ENCODE measurements around the gene CLSTN1. TPM values are rescaled to one million over a fixed set of nuclear protein-coding genes. Genes with fewer than 3 reads are reported as not detected.

Gene CLSTN1
- total and polyA plus RNA-seq, 8 donors, result 73.1 to 120 (median 107) TPM

DNA sequence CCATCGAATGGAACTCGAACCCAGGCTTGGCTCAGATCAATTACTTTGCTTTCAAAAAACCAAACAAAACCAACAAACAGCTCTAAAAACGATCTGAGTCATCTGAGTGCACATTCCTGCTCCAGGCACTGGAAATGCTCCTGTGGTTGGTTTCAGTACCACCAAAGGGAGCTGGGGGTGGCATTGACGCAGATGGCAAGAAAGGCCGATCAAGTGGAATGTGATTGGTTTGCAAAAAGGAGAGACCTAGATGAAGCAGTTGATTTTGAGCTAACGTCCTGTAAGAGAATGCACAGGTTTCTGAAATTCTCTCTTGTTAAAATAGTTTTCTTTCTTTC is 132.7 kb downstream of the CLSTN1 start:
- Histone ChIP-seq H3K36me3 (peaks cover 0 to 23% of the 10 kb centered on the region in 2 donors), H3K4me1 (peaks cover 20 to 56% of the 10 kb centered on the region in 2 donors), H3K9me3 (no peaks in the 10 kb centered on the region), H3K27ac (no peak overlapping the region), H3K4me3 (no peak overlapping the region), H3K27me3 (no peaks in the 10 kb centered on the region)
- ATAC-seq, result no peak
- no peak for DNase-seq
- intact Hi-C loops (cut with DNase I), result no loop called here
- TF ChIP-seq, protein P1, sequence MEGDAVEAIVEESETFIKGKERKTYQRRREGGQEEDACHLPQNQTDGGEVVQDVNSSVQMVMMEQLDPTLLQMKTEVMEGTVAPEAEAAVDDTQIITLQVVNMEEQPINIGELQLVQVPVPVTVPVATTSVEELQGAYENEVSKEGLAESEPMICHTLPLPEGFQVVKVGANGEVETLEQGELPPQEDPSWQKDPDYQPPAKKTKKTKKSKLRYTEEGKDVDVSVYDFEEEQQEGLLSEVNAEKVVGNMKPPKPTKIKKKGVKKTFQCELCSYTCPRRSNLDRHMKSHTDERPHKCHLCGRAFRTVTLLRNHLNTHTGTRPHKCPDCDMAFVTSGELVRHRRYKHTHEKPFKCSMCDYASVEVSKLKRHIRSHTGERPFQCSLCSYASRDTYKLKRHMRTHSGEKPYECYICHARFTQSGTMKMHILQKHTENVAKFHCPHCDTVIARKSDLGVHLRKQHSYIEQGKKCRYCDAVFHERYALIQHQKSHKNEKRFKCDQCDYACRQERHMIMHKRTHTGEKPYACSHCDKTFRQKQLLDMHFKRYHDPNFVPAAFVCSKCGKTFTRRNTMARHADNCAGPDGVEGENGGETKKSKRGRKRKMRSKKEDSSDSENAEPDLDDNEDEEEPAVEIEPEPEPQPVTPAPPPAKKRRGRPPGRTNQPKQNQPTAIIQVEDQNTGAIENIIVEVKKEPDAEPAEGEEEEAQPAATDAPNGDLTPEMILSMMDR (IDR thresholded peaks at IDR 0.05), result no peak

DNA sequence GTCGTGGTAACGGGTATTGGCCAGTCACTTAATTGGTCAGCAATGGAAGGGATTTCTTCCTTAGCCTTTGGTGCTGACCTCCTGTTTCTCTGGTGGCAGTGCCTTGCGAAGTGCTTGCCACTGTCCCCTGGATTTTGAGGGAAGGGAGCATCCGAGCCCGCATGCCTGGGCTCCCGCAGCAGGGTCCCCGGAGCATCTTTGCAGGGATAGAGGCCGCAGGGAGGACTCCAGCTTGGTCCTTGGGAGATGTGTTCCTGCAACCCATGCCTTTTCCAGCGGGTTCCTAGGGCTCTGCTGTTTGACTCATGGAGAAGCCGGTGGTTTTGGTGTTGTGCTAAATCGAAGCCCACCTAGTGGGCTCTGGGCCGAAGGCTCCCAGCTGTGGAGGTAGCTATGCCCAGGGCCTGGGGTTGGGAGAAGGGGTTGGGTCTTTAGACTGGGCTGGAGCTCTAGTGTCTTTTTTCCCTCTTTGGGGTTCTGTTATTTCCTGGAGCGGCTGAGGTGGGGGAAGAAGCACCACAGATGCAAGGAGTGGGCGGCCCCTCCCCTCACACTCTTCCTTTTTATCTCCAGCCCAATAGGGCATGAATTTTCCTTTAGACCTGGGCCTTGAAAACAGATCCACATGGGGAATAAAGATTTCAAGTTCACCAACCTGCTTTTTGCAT is 133.2 kb downstream of the CLSTN1 start:
- Histone ChIP-seq H3K9me3 (no peaks in the 10 kb centered on the region), H3K27ac (no peak overlapping the region), H3K4me1 (peaks cover 20 to 61% of the 10 kb centered on the region in 2 donors), H3K4me3 (peak overlapping the region in 1 of 2 donors; percentile 59), H3K27me3 (no peaks in the 10 kb centered on the region), H3K36me3 (peaks cover 0 to 23% of the 10 kb centered on the region in 2 donors)
- no peak for ATAC-seq
- TF ChIP-seq, protein P1 (IDR thresholded peaks at IDR 0.05), result no peak
- intact Hi-C loops (cut with DNase I), result no loop called here
- peak in 1 of 4 donors; percentile 32 for DNase-seq

DNA sequence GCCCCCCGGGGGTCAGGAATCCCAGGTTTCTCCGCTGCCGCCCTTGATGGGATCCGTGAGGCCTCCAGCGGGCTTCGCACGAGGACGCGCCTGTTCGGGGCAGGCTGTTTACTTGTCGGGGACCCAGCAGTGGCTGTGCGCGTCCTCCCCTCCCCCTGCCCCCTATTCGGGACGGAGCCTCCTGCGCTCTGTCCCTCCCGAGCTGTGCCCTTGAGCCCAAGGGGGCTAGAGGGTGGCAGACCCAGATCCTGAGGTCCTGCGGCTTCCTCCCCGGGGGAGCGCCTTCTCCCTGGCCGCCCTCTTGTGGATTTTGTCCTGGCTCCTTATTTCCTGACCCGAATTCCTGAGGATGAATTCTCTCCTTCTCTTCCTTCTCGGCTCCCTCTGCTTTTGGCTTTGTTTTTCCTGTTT is 133.8 kb downstream of the CLSTN1 start:
- Histone ChIP-seq H3K27ac (peak overlapping the region in 1 of 2 donors; percentile 23), H3K36me3 (peaks cover 0 to 23% of the 10 kb centered on the region in 2 donors), H3K27me3 (no peaks in the 10 kb centered on the region), H3K9me3 (no peaks in the 10 kb centered on the region), H3K4me3 (peak overlapping the region; percentile 46 to 59), H3K4me1 (peaks cover 20 to 67% of the 10 kb centered on the region in 2 donors)
- intact Hi-C loops (cut with DNase I), result no loop called here
- TF ChIP-seq, protein P1 (IDR thresholded peaks at IDR 0.05), result no peak
- DNase-seq, result peak in 3 of 4 donors; percentile 37 to 83 (median 38)
- peak; percentile 7 for ATAC-seq

DNA sequence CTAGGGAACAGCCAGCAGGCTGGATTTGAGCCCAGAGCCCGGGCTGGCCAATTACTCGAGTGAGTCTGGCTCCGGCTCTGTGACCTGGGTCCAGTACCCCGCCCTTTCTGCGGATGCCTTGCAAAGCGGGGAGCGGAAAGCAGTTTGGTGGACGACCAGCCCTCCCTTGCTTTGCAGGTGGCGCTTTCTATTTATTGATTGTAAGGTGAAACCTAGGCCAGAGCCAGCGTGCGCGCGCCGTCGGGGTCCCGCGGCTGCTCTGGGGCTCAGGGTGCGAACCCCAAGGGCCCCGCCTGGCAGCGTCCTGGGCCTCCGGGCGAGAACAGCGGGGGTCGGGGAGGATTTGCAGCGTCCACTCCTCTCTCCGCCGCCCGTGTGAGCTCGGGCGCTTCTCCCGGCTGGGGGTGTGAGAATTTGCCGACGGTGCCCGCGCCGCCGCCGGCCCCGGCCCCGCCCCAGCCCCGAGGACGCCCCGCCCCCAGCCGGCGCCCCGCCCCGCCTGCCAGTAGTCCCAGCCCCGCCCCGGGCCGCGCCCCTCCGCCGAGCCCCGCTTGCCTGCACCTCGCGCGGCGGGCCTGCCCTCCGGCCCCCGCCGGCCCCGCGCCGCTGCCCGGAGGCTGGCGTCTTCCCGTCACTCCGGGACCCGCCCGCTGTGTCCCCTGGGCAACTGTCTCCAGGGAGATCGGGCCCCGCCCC is 134.6 kb downstream of the CLSTN1 start:
- Histone ChIP-seq H3K4me3 (peak overlapping the region; percentile 46 to 59), H3K4me1 (peaks cover 20 to 70% of the 10 kb centered on the region in 2 donors), H3K9me3 (no peaks in the 10 kb centered on the region), H3K36me3 (peaks cover 0 to 23% of the 10 kb centered on the region in 2 donors), H3K27ac (peak overlapping the region in 1 of 2 donors; percentile 23), H3K27me3 (no peaks in the 10 kb centered on the region)
- ATAC-seq (peak; percentile 88), DNase-seq (peak in 3 of 4 donors; percentile 58 to 97 (median 88))
- intact Hi-C loops (cut with DNase I), result no loop called here
- TF ChIP-seq, protein P1 (IDR thresholded peaks at IDR 0.05), result no peak

DNA sequence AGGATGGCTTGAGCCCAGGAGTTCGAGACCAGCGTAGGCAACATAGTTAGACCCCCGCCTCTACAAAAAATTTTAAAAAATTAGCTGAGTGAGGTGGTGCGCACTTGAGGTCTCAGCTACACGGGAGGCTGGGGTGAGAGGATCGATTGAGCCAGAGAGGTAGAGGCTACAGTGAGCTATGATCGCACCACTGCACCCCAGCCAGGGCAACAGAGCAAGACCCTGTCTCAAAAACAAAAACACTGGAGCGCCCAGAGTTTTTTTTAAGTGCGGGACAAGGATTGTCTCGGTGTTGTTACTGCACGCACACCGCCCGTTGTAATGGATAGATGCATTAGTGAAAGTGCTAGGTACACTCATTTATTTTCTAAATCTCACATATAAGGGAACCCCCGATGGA is 135.2 kb downstream of the CLSTN1 start:
- no peak overlapping the region for H3K27ac ChIP-seq
- ATAC-seq (no peak), DNase-seq (no peak)
- H3K9me3 ChIP-seq, result no peaks in the 10 kb centered on the region
- peaks cover 0 to 18% of the 10 kb centered on the region in 2 donors for H3K36me3 ChIP-seq
- no peaks in the 10 kb centered on the region for H3K27me3 ChIP-seq
- intact Hi-C loops (cut with DNase I), result no loop called here
- H3K4me3 ChIP-seq, result peak overlapping the region; percentile 38 to 59
- TF ChIP-seq, protein P1 (IDR thresholded peaks at IDR 0.05), result no peak
- H3K4me1 ChIP-seq, result peaks cover 20 to 75% of the 10 kb centered on the region in 2 donors
